ENCODE results near the gene KRTAP10-10.

KRTAP10-10 gene

DNA sequence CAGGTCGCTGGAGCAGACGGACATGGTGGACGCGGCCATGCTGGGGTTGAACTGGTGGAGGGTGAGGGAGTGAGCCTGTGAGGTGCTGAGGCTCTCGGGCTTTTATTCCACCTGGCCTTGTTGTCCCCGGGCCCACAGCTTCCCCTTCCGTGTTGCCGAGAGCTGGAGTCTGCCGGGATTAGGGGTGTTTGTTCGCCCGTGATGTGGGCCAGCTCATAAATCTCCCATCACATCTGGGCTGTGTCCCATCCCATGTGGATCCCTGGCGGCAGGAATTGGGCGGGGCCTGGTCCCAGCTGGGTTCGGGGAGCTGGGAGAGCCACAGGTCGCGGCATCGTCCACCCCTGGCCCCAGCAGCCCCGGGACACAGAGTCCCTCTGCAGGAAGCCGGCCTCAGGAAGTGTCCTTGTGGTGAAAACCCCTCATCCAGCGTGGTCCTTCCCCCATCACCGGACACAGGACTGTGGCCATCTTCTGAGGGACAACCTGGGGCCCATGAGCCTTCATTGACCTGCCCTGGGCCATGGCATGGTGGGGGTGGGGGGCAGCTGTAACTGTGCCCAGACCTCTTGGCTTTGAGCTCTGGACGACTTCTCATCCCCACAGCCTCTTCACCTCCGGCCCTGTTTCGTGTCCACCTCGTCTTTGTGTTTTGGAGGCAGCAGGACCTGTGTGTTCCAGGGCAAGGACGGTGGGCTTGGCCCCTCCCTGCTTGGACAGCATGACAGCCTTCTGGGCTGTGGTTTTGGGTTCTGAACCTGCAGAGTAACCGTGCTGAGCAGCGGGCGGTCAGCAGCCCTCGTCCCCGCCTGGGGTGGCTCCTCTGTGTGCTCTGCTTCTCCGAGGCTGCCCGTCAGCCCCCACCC is 44.5 kb upstream of the KRTAP10-10 start, which contains the start of gene KRTAP10-6:
Gene KRTAP10-6 (minus strand): TSS at position 60 of the 866 bp plus-strand sequence. CDS start 21 bp downstream, at position 39.
- H3K4me3 ChIP-seq (ENCODE audit: insufficient read length, low read depth) = no peak within 1 kb of the TSS
- no peaks in the 10 kb centered on the region for H3K9me3 ChIP-seq (ENCODE audit: insufficient read depth, low read length)
- H3K27me3 ChIP-seq (ENCODE audit: insufficient read depth, insufficient read length) = no peaks in the 10 kb centered on the region
- no peak within 1 kb of the TSS for H3K9ac ChIP-seq (ENCODE audit: insufficient read length, low read depth)
- H3K4me1 ChIP-seq (ENCODE audit: insufficient read depth, insufficient read length) = peaks cover 11% of the 10 kb centered on the region
- no peaks in the 10 kb centered on the region for H3K36me3 ChIP-seq (ENCODE audit: insufficient read depth, insufficient read length, low read length)
- no peak for DNase-seq (ENCODE audit: low read depth, low spot score)
- TF ChIP-seq YY1 (IDR thresholded peaks at IDR 0.05; ENCODE audit: insufficient read depth, insufficient read length) (no peak), SUZ12 (IDR thresholded peaks at IDR 0.05; ENCODE audit: extremely low read depth, insufficient read depth, insufficient read length) (no peak), ZNF274 (IDR thresholded peaks at IDR 0.05; ENCODE audit: low read depth, low read length) (no peak)

DNA sequence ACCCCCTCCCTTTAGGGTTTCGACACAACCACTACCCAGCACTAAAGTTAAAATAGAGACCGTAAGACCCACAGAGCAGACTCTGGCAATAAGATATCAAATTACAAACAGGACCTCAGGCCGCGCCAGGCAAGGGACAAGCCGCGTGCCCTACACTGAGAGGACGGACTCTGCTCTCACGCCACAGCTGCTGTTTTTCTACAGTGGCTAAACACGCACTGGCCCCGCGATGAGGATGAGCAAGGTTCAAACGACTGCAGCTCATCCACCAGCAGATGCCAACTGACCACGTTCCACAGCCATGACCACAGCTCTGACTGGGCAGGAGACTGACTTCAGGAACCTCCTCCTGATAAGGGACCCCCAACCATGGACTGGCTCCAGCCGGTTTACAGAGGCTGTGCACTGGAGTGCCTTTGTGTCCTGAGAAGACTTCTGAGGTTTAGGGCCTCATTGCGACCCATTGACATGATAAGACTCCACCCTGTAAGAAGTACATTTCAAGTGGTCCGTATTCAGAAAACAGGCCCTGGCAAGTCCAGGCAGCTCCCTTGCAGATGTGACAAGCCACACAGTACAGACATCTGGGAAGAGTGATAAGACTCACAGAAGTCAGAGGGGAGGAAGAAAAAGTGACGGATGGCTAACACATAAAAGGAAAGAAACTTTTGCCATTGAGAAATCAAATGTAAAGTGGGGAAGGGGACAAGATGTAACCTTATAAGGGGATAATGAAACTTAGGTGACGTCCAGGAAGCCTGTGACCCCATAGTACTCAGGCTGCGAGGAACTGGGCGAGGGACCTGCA is 43.4 kb upstream of the KRTAP10-10 start:
- Histone ChIP-seq H3K9ac (ENCODE audit: insufficient read length, low read depth) (no peak overlapping the region), H3K36me3 (ENCODE audit: insufficient read depth, insufficient read length, low read length) (no peaks in the 10 kb centered on the region), H3K4me3 (ENCODE audit: insufficient read length, low read depth) (no peak overlapping the region), H3K4me1 (ENCODE audit: insufficient read depth, insufficient read length) (peaks cover 11% of the 10 kb centered on the region), H3K9me3 (ENCODE audit: insufficient read depth, low read length) (peaks cover 9% of the 10 kb centered on the region), H3K27me3 (ENCODE audit: insufficient read depth, insufficient read length) (no peaks in the 10 kb centered on the region)
- TF ChIP-seq ZNF274 (IDR thresholded peaks at IDR 0.05; ENCODE audit: low read depth, low read length) (no peak), YY1 (IDR thresholded peaks at IDR 0.05; ENCODE audit: insufficient read depth, insufficient read length) (no peak), SUZ12 (IDR thresholded peaks at IDR 0.05; ENCODE audit: extremely low read depth, insufficient read depth, insufficient read length) (no peak)
- no peak for DNase-seq (ENCODE audit: low read depth, low spot score)

DNA sequence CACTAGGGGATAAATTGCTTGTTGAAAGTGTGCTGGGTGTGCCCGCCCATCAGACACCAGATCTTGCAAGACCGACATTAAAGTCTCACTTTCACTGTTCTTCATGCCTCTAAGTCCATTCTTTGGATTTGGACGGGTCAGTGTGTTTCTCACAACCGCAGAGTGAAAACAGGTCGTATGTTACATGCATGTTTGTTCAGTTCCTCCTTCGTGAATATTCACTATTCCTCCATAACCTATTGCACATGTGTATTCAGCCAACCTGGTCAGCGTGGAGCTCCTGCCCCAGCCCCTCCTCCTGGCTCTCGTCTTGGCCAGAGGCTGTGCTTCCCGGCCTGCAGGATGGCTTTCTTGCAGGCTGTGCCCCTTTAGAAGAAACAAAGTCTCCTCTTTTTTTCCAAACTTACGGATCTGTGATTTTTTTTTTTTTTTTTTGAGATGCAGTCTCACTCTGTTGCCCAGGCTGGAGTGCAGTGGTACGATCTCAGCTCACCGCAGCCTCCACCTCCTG is 42.7 kb upstream of the KRTAP10-10 start:
- no peak for DNase-seq (ENCODE audit: low read depth, low spot score)
- peaks cover 13% of the 10 kb centered on the region for H3K9me3 ChIP-seq (ENCODE audit: insufficient read depth, low read length)
- no peak overlapping the region for H3K9ac ChIP-seq (ENCODE audit: insufficient read length, low read depth)
- TF ChIP-seq SUZ12 (IDR thresholded peaks at IDR 0.05; ENCODE audit: extremely low read depth, insufficient read depth, insufficient read length) (no peak), YY1 (IDR thresholded peaks at IDR 0.05; ENCODE audit: insufficient read depth, insufficient read length) (no peak), ZNF274 (IDR thresholded peaks at IDR 0.05; ENCODE audit: low read depth, low read length) (no peak)
- no peak overlapping the region for H3K4me3 ChIP-seq (ENCODE audit: insufficient read length, low read depth)
- no peaks in the 10 kb centered on the region for H3K36me3 ChIP-seq (ENCODE audit: insufficient read depth, insufficient read length, low read length)
- H3K27me3 ChIP-seq (ENCODE audit: insufficient read depth, insufficient read length) = no peaks in the 10 kb centered on the region
- peaks cover 11% of the 10 kb centered on the region for H3K4me1 ChIP-seq (ENCODE audit: insufficient read depth, insufficient read length)

DNA sequence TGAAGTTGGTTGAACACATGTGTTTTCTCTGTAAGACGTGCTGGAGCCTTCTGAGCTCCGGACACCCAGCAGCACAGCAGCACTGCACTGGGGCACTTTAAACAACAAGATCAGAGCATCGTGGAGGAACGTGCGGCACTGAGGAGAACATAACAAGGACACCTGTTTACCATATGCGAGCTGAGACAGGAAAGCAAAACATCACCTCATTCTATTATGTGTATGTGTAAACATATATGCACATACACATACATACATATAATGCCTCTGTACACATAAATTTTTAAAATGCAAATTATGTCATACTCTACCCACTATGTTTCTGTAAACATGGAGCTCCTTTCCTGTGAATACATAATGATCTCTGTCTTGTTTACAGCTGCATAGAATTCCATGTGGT is 41.6 kb upstream of the KRTAP10-10 start:
- no peak overlapping the region for H3K4me3 ChIP-seq (ENCODE audit: insufficient read length, low read depth)
- no peaks in the 10 kb centered on the region for H3K36me3 ChIP-seq (ENCODE audit: insufficient read depth, insufficient read length, low read length)
- H3K4me1 ChIP-seq (ENCODE audit: insufficient read depth, insufficient read length) = peaks cover 9% of the 10 kb centered on the region
- no peak overlapping the region for H3K9ac ChIP-seq (ENCODE audit: insufficient read length, low read depth)
- DNase-seq (ENCODE audit: low read depth, low spot score) = no peak
- TF ChIP-seq SUZ12 (IDR thresholded peaks at IDR 0.05; ENCODE audit: extremely low read depth, insufficient read depth, insufficient read length) (no peak), YY1 (IDR thresholded peaks at IDR 0.05; ENCODE audit: insufficient read depth, insufficient read length) (no peak), ZNF274 (IDR thresholded peaks at IDR 0.05; ENCODE audit: low read depth, low read length) (no peak)
- H3K9me3 ChIP-seq (ENCODE audit: insufficient read depth, low read length) = peaks cover 13% of the 10 kb centered on the region
- no peaks in the 10 kb centered on the region for H3K27me3 ChIP-seq (ENCODE audit: insufficient read depth, insufficient read length)

DNA sequence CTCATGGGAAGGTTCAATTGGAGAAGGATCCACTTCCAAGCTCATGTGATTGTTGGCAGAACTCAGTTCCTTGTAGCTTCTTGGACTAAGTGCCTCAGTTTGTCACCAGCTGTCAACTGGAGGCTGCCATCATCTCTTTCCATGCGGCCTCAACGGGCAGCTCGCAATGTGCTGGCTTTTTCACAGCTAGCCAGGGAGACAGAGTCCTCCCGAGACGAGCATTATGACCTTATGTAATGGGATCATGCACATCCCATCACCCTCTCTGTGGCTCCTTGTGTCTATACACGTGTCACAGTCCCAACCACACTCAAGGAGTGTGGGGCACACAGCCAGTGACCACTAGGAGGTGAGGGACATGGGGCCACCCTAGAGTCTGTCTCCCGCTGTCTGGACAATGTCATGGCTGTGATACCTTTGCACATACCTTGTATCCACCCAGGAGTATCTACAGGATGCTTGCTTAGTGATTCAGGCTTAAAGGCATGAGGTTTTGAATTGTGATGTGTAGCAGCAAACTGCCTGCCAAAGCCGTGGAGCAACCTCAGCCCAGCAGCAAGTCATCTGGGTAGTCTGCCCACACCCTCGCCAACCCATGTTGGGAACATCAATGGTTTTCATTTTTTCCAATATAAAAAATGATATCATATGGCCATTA is 41.0 kb upstream of the KRTAP10-10 start:
- DNase-seq (ENCODE audit: low read depth, low spot score) = no peak
- no peaks in the 10 kb centered on the region for H3K27me3 ChIP-seq (ENCODE audit: insufficient read depth, insufficient read length)
- peaks cover 13% of the 10 kb centered on the region for H3K9me3 ChIP-seq (ENCODE audit: insufficient read depth, low read length)
- H3K4me3 ChIP-seq (ENCODE audit: insufficient read length, low read depth) = no peak overlapping the region
- no peaks in the 10 kb centered on the region for H3K36me3 ChIP-seq (ENCODE audit: insufficient read depth, insufficient read length, low read length)
- H3K4me1 ChIP-seq (ENCODE audit: insufficient read depth, insufficient read length) = peaks cover 9% of the 10 kb centered on the region
- no peak overlapping the region for H3K9ac ChIP-seq (ENCODE audit: insufficient read length, low read depth)
- no peak for TF ChIP-seq YY1 (IDR thresholded peaks at IDR 0.05; ENCODE audit: insufficient read depth, insufficient read length)
- TF ChIP-seq SUZ12 (IDR thresholded peaks at IDR 0.05; ENCODE audit: extremely low read depth, insufficient read depth, insufficient read length) = no peak
- no peak for TF ChIP-seq ZNF274 (IDR thresholded peaks at IDR 0.05; ENCODE audit: low read depth, low read length)

DNA sequence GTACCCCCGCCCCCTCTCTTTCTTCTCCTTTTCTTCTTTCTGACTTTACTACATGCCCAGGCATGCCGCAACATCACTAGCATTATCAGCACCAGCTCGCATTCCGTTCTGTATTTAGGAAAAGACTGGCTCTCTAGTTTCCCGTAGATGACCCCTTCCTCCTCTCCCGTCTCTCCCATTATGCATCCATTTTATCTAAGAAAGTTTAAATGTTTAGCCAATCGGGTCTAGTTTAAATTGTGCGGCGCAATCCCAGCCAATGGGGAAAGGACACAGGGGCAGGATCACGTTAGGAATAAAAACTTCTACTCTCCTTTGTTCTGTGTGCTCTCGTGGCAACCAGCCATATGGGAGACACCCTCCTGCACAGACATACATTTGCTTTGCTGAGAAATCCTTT is 39.1 kb upstream of the KRTAP10-10 start:
- no peaks in the 10 kb centered on the region for H3K36me3 ChIP-seq (ENCODE audit: insufficient read depth, insufficient read length, low read length)
- no peak overlapping the region for H3K9ac ChIP-seq (ENCODE audit: insufficient read length, low read depth)
- H3K4me1 ChIP-seq (ENCODE audit: insufficient read depth, insufficient read length) = peaks cover 2% of the 10 kb centered on the region
- no peaks in the 10 kb centered on the region for H3K27me3 ChIP-seq (ENCODE audit: insufficient read depth, insufficient read length)
- H3K9me3 ChIP-seq (ENCODE audit: insufficient read depth, low read length) = peaks cover 13% of the 10 kb centered on the region
- DNase-seq (ENCODE audit: low read depth, low spot score) = no peak
- no peak for TF ChIP-seq SUZ12 (IDR thresholded peaks at IDR 0.05; ENCODE audit: extremely low read depth, insufficient read depth, insufficient read length)
- no peak for TF ChIP-seq YY1 (IDR thresholded peaks at IDR 0.05; ENCODE audit: insufficient read depth, insufficient read length)
- TF ChIP-seq ZNF274 (IDR thresholded peaks at IDR 0.05; ENCODE audit: low read depth, low read length) = no peak
- H3K4me3 ChIP-seq (ENCODE audit: insufficient read length, low read depth) = no peak overlapping the region

Measured in NT2/D1 (cell line).